Osteoblast (primary cell): ENCODE data around the gene LSG1. TPM values are rescaled to one million over a fixed set of nuclear protein-coding genes. Genes with fewer than 3 reads are reported as not detected.
"Not testable (repeated sequence)": the region's sequence is repeated elsewhere in the genome, so short reads cannot be mapped to it uniquely, and the experiment has no call there.

Source experiments
- DNase-seq: peaks from one replicate; pipeline ENCODE4 v3.0.0; 2011; ENCODE audit warnings: low spot score, mixed read lengths; ENCODE audit not compliant: insufficient read length; ENCODE audit errors: missing footprints
- H2AFZ ChIP-seq: 2 replicates; pipeline ENCODE4 v1.6.0; 2011; ENCODE audit warnings: mild to moderate bottlenecking, low read length
- H3K27ac ChIP-seq: 2 replicates; pipeline ENCODE4 v1.5.1; 2011; ENCODE audit warnings: mild to moderate bottlenecking, low read depth, low read length, moderate library complexity
- H3K27me3 ChIP-seq: 2 replicates; pipeline ENCODE4 v1.6.0; 2012; ENCODE audit warnings: mild to moderate bottlenecking, control low read depth, inconsistent platforms, low read length, moderate library complexity; ENCODE audit not compliant: insufficient read depth
- H3K36me3 ChIP-seq: 2 replicates; pipeline ENCODE4 v1.5.1; 2011; ENCODE audit warnings: mild to moderate bottlenecking, low read length, control low read depth, moderate library complexity; ENCODE audit not compliant: insufficient read depth
- H3K4me1 ChIP-seq: 2 replicates; pipeline ENCODE4 v1.5.1; 2011; ENCODE audit warnings: mild to moderate bottlenecking, low read length, control low read depth, moderate library complexity; ENCODE audit not compliant: insufficient read depth
- H3K4me2 ChIP-seq: 2 replicates; pipeline ENCODE4 v1.6.0; 2011; ENCODE audit warnings: mild to moderate bottlenecking, low read length; ENCODE audit not compliant: insufficient read depth
- H3K4me3 ChIP-seq: fragments of 200-600 bp; sonication (generic); 3 replicates; pipeline ENCODE4 v1.5.1; 2012; ENCODE audit warnings: mild to moderate bottlenecking, low read length, inconsistent platforms; ENCODE audit not compliant: insufficient read depth
- H3K79me2 ChIP-seq: 2 replicates; pipeline ENCODE4 v1.6.0; 2012; ENCODE audit warnings: mild to moderate bottlenecking, low read length, control low read depth, inconsistent platforms; ENCODE audit not compliant: insufficient read depth
- H3K9me3 ChIP-seq: 2 replicates; pipeline ENCODE4 v1.5.1; 2011; ENCODE audit warnings: low read depth, low read length, control low read depth
- H4K20me1 ChIP-seq: 2 replicates; pipeline ENCODE4 v1.6.0; 2012; ENCODE audit warnings: mild to moderate bottlenecking, low read length, control low read depth; ENCODE audit not compliant: insufficient read depth
- CTCF ChIP-seq: IDR thresholded peaks from 2 replicates; pipeline ENCODE4 v1.5.1; 2011; ENCODE audit warnings: mild to moderate bottlenecking, low read depth, low read length, moderate library complexity; ENCODE audit errors: extremely low read depth
- total RNA-seq: library from RNA; depleted of rRNA; stranded (reverse); fragments of >200 nt; gene quantifications from 2 replicates; pipeline ENCODE4 v1.2.3, GENCODE V29; 2012

The LSG1 gene
- total RNA-seq, 1 donor = 40.9 TPM

GRCh38 chr3:194632226-194632808 lies 39.7 kb downstream of the LSG1 start:
- Histone ChIP-seq H3K4me2 (peak overlapping the region; percentile 80), H3K4me3 (peak overlapping the region; percentile 86)
- peak; percentile 81 for DNase-seq

GRCh38 chr3:194631696-194632095 lies 40.3 kb downstream of the LSG1 start:
- no peak for TF ChIP-seq CTCF
- Histone ChIP-seq H3K36me3 (peaks cover 36% of the 10 kb centered on the region), H4K20me1 (peaks cover 5% of the 10 kb centered on the region), H3K4me2 (peak overlapping the region; percentile 80), H3K79me2 (peaks cover 37% of the 10 kb centered on the region), H3K27me3 (no peaks in the 10 kb centered on the region), H3K27ac (no peak overlapping the region), H3K4me1 (peaks cover 5% of the 10 kb centered on the region), H3K9me3 (peaks cover 2% of the 10 kb centered on the region), H3K4me3 (no peak overlapping the region), H2AFZ (no peak overlapping the region)
- DNase-seq = peak; percentile 30

More at GRCh38 chr3:194632226-194632808, 39.7 kb downstream of the LSG1 start:
- H3K9me3 ChIP-seq = peaks cover 2% of the 10 kb centered on the region
- H3K4me1 ChIP-seq = peaks cover 5% of the 10 kb centered on the region
- peaks cover 5% of the 10 kb centered on the region for H4K20me1 ChIP-seq
- H3K36me3 ChIP-seq = peaks cover 32% of the 10 kb centered on the region
- TF ChIP-seq CTCF = no peak
- peak overlapping the region; percentile 71 for H2AFZ ChIP-seq
- H3K79me2 ChIP-seq = peaks cover 39% of the 10 kb centered on the region
- H3K27ac ChIP-seq = peak overlapping the region; percentile 71
- H3K27me3 ChIP-seq = no peaks in the 10 kb centered on the region

GRCh38 chr3:194630681-194631080 lies 41.3 kb downstream of the LSG1 start:
- not testable (repeated sequence) for DNase-seq, H3K4me3 ChIP-seq, H3K4me1 ChIP-seq, H3K9me3 ChIP-seq, H2AFZ ChIP-seq, H3K27ac ChIP-seq, H3K27me3 ChIP-seq, H3K4me2 ChIP-seq, H4K20me1 ChIP-seq
- H3K36me3 ChIP-seq = peaks cover 45% of the 10 kb centered on the region
- H3K79me2 ChIP-seq = peaks cover 37% of the 10 kb centered on the region

GRCh38 chr3:194624956-194625355 lies 47.0 kb downstream of the LSG1 start:
- Histone ChIP-seq H3K27ac (no peak overlapping the region), H3K4me3 (no peak overlapping the region), H3K36me3 (peaks cover 62% of the 10 kb centered on the region), H2AFZ (no peak overlapping the region), H3K79me2 (peaks cover 9% of the 10 kb centered on the region), H3K9me3 (no peaks in the 10 kb centered on the region), H3K4me2 (no peak overlapping the region), H3K27me3 (no peaks in the 10 kb centered on the region), H4K20me1 (peaks cover 5% of the 10 kb centered on the region), H3K4me1 (no peaks in the 10 kb centered on the region)
- no peak for DNase-seq
- no peak for TF ChIP-seq CTCF
